MM.1S (cell line): ENCODE measurements around the gene UBTD1.

ENCODE experiments used
- EZH2 ChIP-seq: fragments of 300-600 bp; sonication (generic); optimal IDR thresholded peaks from 2 replicates; pipeline ENCODE3; 2017; ENCODE audit warnings: low read depth, mild to moderate bottlenecking, antibody characterized with exemption, low read length, mixed read lengths
- EZH2phosphoT487 ChIP-seq: fragments of 300-600 bp; sonication (generic); IDR thresholded peaks from 2 replicates; pipeline ENCODE4 v1.6.1; 2018; ENCODE audit warnings: antibody characterized with exemption, low read length
- TF ChIP-seq, protein P1 (sequence below): fragments of 300-600 bp; sonication (generic); IDR thresholded peaks from 2 replicates; pipeline ENCODE4 v1.5.1; 2016; ENCODE audit warnings: antibody characterized with exemption, low read length, mixed read lengths

DNA sequence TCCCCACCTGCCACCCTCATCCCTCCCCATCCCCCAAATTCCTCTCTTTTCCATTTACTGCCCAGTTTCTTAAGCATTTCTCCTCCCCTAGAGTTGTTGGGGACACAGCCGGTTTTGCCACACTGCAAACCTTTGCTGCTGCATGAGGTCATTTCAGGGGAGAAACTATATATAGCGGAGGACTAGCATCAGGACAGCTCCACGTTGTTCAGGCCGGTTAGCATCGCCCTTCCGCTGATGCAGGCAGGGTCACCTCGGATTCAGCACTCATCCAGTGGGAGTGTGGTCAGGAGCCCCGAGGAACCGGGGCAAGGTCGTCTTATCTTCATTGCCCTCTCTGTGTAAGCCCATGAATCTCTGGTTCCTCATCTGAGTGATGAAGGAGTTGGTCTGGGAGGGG is 15.6 kb downstream of the UBTD1 start:
- TF ChIP-seq, protein P1, sequence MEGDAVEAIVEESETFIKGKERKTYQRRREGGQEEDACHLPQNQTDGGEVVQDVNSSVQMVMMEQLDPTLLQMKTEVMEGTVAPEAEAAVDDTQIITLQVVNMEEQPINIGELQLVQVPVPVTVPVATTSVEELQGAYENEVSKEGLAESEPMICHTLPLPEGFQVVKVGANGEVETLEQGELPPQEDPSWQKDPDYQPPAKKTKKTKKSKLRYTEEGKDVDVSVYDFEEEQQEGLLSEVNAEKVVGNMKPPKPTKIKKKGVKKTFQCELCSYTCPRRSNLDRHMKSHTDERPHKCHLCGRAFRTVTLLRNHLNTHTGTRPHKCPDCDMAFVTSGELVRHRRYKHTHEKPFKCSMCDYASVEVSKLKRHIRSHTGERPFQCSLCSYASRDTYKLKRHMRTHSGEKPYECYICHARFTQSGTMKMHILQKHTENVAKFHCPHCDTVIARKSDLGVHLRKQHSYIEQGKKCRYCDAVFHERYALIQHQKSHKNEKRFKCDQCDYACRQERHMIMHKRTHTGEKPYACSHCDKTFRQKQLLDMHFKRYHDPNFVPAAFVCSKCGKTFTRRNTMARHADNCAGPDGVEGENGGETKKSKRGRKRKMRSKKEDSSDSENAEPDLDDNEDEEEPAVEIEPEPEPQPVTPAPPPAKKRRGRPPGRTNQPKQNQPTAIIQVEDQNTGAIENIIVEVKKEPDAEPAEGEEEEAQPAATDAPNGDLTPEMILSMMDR = no peak
- TF ChIP-seq EZH2 = no peak
- TF ChIP-seq EZH2phosphoT487 = no peak
